HUES64 (cell line): ENCODE data around the gene BMF.

Experiments
- H3K27ac ChIP-seq: 2 replicates; pipeline ENCODE4 v1.7.0; 2013; ENCODE audit warnings: low read depth, low read length, inconsistent platforms
- H3K27me3 ChIP-seq: 2 replicates; pipeline ENCODE4 v1.6.1; 2013; ENCODE audit warnings: mild to moderate bottlenecking, low read length; ENCODE audit not compliant: insufficient read depth
- H3K36me3 ChIP-seq: 2 replicates; pipeline ENCODE4 v1.6.1; 2013; ENCODE audit warnings: mild to moderate bottlenecking, low read length; ENCODE audit not compliant: insufficient read depth
- H3K4me1 ChIP-seq: 2 replicates; pipeline ENCODE4 v1.6.1; 2013; ENCODE audit warnings: mild to moderate bottlenecking, low read length, moderate library complexity; ENCODE audit not compliant: insufficient read depth
- H3K4me3 ChIP-seq: 2 replicates; pipeline ENCODE4 v1.5.1; 2013; ENCODE audit warnings: mild to moderate bottlenecking, low read length, moderate library complexity
- H3K9ac ChIP-seq: 2 replicates; pipeline ENCODE4 v1.6.1; 2013; ENCODE audit warnings: mild to moderate bottlenecking, low read depth, low read length
- H3K9me3 ChIP-seq: 2 replicates; pipeline ENCODE4 v1.6.1; 2013; ENCODE audit warnings: low read depth, low read length; ENCODE audit not compliant: insufficient read depth
- WGBS: fragments of 150-250, 120-280 bp; methylation state at CpG from one replicate; pipeline ENCODE4 v1.1.7; 2013; ENCODE audit warnings: missing lambda C conversion rate; 5-methylcytosine and 5-hydroxymethylcytosine counted together

BMF gene

DNA sequence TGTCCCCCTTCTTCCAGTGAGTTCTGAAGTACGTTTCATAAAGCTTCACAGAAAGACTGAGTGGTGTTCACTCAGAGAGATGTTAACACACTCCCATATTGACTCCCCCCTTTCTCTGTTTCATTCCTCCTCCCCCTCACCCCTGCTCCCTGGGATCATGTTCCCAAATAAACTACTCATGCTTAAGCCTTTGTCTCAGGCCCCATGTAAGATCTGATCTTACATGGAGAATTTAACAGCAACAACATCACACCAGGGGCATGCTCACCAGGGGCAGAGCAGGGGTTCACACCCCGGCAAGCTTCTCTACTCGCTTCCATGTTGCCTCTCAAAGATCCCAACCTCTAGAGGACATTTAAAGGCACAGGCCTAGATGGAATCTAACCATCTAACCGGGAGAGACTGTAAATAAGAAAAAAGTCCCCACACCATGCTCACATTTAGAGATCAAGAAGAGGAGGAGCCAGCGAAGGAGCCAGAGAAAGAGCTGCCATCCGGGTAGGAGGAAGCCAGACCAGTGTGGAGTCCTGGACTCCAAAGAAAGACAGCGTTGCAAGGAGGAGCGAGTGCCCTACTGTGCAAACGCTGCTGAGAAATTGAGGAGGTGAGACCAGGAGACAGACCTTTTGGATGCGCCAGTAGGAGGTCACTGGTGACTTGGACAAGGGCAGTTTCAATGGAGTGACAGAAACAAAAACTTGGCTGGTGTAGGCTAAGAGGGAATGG is 48.3 kb downstream of the BMF start:
- Histone ChIP-seq H3K9ac (no peak overlapping the region), H3K9me3 (no peaks in the 10 kb centered on the region), H3K4me3 (no peak overlapping the region), H3K27ac (no peak overlapping the region), H3K4me1 (peaks cover 14% of the 10 kb centered on the region), H3K27me3 (no peaks in the 10 kb centered on the region), H3K36me3 (no peaks in the 10 kb centered on the region)
- WGBS: 90% methylated on average over 10 of the region's 10 CpGs

DNA sequence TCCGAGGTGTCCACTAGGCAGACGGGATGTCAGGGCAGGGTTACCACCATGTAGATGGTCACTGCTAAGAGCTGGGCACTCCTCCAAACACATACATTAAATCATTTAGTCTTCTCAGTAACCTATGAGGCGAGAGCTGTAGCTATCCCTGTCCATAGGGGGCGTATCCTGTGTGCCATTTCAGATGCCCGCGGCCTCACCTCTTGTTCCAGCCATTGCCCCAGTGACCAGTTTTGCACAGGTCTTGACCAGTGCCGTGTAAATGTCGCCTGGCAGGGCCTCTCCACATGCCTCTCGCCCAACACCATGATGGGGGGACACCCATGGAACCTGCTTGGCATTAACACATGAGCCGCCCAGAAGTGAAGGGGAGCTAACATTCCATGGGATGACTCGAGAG is 48.9 kb downstream of the BMF start:
- no peaks in the 10 kb centered on the region for H3K9me3 ChIP-seq
- H3K36me3 ChIP-seq: no peaks in the 10 kb centered on the region
- no peaks in the 10 kb centered on the region for H3K27me3 ChIP-seq
- H3K27ac ChIP-seq: no peak overlapping the region
- H3K4me1 ChIP-seq: peaks cover 13% of the 10 kb centered on the region
- H3K4me3 ChIP-seq: no peak overlapping the region
- WGBS: 92% methylated on average over 11 of the region's 11 CpGs
- no peak overlapping the region for H3K9ac ChIP-seq

DNA sequence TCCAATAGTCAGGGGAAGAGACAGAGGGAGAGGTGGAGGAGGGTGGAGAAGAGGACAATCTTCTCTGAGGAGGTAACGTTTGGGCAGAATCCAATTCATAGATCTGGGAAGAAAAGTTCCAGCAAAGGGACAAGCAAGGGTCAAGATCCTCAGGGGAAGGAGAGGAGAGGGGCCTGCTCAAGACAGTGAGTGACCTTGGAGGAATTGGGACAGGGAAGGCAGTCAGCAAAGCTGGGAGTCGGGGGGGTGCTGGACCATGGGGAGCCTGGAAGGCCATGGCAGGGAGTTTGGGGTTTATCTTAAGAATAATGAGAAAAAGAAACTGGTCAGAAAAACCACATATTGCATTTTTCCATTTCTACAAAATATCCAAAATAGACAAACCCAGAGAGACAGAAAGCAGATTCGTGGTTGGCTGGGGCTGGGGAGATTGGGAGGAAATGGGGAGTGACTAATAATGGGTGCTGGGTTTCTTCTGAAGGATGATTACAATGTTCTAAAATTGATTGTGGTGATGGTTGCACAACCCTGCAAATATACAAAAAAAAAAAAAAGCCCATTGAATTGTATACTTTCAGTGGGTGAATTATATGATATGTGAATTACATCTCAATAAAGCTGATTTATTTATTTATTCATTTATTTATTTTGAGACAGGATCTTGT is 50.1 kb downstream of the BMF start:
- WGBS: 90% methylated on average over 3 of the region's 3 CpGs
- H3K9ac ChIP-seq: no peak overlapping the region
- H3K36me3 ChIP-seq: no peaks in the 10 kb centered on the region
- peaks cover 2% of the 10 kb centered on the region for H3K4me1 ChIP-seq
- no peak overlapping the region for H3K27ac ChIP-seq
- H3K4me3 ChIP-seq: no peak overlapping the region
- H3K27me3 ChIP-seq: no peaks in the 10 kb centered on the region
- H3K9me3 ChIP-seq: no peaks in the 10 kb centered on the region

DNA sequence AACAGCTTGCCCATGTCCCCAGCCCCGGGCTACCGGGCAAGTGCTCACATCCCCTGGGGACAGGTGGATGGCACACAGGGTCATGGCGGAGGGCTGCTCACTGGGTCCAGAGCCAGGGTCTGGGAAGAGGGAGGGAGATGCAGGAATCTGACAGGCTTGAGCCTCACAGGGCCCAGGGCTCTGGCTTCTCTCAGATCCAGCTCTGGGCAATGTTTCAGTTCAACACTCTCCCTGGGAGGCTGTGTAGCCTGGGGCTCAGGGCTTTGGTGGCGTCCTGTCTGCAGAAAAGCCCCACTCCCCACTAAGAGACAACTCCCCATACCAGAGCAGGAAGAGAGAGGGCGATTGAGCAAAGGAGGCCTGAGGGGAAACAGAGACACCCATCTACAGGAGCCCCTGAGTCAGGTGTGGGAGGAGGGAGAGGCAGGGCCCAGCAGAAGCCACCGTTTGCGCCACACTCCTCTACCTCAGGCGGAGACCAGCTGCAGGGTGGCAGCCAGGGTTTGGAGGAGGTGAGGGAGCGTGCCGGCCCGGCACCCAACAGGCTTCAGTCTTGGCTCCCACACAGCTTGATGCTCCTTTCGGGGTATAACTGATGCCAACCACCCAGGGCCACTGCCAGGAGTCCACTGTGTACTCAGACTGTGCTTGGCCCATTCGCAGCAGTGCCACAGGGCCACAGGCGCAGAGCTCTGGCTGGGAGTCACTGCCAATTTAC is 52.9 kb downstream of the BMF start:
- Histone ChIP-seq H3K36me3 (no peaks in the 10 kb centered on the region), H3K27ac (no peak overlapping the region), H3K4me3 (no peak overlapping the region), H3K4me1 (peaks cover 6% of the 10 kb centered on the region; the same call in 1 of the 2 replicates), H3K9me3 (no peaks in the 10 kb centered on the region), H3K9ac (no peak overlapping the region; the same call in 1 of the 2 replicates), H3K27me3 (no peaks in the 10 kb centered on the region)
- WGBS: 93% methylated on average over 13 of the region's 14 CpGs

DNA sequence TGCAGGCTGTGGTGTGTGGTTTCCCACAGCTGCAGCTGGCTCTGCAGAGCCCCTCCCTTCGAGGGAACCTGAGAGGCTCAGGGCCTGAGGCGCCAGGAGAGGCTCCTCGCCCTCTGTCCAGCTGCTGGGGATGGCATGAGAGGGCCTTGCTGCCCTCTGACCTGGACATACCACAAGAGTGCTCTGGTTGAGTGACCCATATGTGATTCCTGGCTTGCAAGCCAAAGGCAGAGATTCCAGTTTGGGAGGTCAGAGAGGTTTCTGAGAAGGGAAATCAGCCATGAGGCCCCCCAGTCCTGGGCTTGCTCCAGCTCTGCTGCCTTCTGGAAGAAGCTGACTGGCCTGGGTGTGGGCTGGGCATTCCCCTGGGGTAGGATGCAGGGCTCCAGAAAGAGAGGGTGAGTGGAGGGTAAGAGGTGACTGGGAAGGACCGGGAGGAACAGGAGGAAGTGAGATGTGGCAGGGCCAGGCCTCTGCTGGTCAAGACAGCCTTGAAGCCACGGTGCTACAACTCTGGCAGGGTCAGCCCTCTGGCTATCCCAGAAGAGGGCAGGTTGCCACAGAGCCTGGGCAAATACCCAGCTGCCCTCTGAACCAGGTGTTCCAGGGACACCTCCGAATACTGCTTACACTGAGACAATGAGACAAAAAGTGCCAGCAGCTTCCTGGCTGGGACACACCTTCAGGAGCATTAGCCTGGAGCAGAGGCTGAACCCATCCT is 53.7 kb downstream of the BMF start:
- H3K9me3 ChIP-seq: no peaks in the 10 kb centered on the region
- no peak overlapping the region for H3K27ac ChIP-seq
- no peak overlapping the region for H3K4me3 ChIP-seq
- WGBS: 84% methylated on average over 6 of the region's 6 CpGs
- no peaks in the 10 kb centered on the region for H3K27me3 ChIP-seq
- H3K4me1 ChIP-seq: peaks cover 6% of the 10 kb centered on the region; the same call in 1 of the 2 replicates
- H3K36me3 ChIP-seq: no peaks in the 10 kb centered on the region
- no peak overlapping the region; the same call in 1 of the 2 replicates for H3K9ac ChIP-seq

DNA sequence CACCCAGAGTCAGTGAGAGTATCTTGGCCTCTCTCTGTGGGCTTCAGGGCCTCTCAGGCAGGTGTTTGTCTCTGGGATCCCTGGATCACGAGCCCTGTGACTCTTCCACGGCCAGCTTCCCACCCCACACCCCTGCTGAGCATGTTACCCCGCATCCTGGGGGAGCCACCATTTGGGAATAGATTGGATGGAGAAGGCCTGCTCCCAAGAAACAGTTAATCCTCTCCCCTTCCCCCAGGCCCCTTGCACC is 54.1 kb downstream of the BMF start:
- no peaks in the 10 kb centered on the region for H3K9me3 ChIP-seq
- no peaks in the 10 kb centered on the region for H3K27me3 ChIP-seq
- peaks cover 6% of the 10 kb centered on the region; the same call in 1 of the 2 replicates for H3K4me1 ChIP-seq
- no peak overlapping the region for H3K27ac ChIP-seq
- 69% methylated on average over 2 of the region's 3 CpGs for WGBS
- H3K9ac ChIP-seq: no peak overlapping the region
- no peaks in the 10 kb centered on the region for H3K36me3 ChIP-seq
- H3K4me3 ChIP-seq: no peak overlapping the region

DNA sequence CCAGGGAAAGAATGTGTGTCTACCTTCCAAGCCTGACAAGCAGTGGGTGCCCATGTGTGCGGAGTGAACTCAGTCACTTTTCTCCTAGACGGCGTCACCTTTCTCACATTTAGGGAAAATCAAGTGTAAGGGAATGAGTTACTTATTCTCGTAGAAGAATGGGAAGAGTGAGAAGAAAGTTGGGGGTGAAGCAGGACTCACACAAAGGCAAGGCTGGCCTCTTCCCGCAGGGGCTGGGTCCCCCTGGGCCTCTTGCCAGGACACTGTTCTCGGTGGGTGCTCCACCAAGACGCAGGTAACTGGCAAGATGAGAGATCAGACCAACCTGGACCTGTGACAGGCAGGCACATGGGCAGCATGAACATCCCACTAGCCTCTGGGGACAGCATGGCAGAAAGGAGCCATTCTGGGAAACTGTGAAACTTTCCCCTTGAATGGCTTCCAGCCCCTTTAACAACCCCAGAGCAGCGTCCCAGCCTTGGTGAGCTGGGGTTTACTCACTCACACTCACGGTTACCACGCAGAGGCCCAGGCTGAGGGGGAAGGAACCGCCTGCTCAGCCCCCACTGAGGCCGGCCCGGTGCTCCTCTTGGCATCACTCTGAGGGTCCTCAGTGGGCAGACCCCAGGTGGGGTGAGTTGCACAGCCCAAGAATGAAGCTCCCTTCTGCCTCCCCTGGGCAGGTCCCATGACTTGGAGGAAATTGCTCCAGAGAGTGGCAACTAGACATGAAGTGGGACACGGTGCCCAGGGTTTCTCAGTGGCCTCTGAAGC is 54.7 kb downstream of the BMF start:
- H3K4me3 ChIP-seq: no peak overlapping the region
- H3K4me1 ChIP-seq: peaks cover 6% of the 10 kb centered on the region; the same call in 1 of the 2 replicates
- no peaks in the 10 kb centered on the region for H3K36me3 ChIP-seq
- WGBS: 92% methylated on average over 14 of the region's 14 CpGs
- no peaks in the 10 kb centered on the region for H3K9me3 ChIP-seq
- no peak overlapping the region for H3K9ac ChIP-seq
- no peak overlapping the region for H3K27ac ChIP-seq
- no peaks in the 10 kb centered on the region for H3K27me3 ChIP-seq

DNA sequence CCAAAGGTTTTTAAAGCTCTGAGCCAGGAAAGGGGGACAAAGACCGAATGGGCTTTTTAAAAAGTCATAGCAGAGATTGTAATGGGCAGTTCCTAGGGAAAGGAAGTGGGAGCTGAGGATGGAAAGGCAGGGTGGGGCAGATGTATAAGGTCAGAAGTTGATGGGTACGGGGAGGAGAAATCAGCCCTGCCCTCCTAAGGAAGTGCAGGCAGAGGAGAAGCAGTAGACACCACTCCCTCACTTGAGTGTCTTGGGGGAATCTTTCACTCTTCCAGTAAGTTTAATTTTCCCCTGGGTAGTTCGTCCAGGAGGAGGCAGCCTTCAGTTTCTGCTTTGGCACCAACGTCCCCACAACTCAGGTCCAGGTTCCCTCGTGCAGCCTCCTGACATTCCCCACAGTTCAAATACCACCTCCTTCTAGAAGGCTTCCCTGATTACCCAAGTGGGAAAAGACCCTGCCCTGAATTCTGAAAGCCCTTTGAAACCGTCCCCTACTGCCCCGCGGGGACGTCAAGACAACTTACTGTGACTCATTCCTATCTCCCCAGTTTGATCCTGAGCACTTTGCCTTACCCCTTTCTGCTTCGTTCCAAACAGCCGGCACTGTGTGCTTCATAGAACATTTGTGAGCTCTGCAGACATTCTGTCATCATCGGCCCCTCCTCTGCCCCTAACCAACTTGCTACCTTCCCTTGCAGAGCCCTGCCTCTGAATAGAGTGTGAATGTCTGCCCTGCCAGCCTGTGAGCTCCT is 55.4 kb downstream of the BMF start:
- H3K9ac ChIP-seq: no peak overlapping the region
- H3K36me3 ChIP-seq: no peaks in the 10 kb centered on the region
- no peaks in the 10 kb centered on the region for H3K9me3 ChIP-seq
- no peaks in the 10 kb centered on the region for H3K27me3 ChIP-seq
- WGBS: 67% methylated on average over 12 of the region's 12 CpGs
- no peak overlapping the region for H3K4me3 ChIP-seq
- no peak overlapping the region for H3K27ac ChIP-seq
- H3K4me1 ChIP-seq: peaks cover 6% of the 10 kb centered on the region; the same call in 1 of the 2 replicates

DNA sequence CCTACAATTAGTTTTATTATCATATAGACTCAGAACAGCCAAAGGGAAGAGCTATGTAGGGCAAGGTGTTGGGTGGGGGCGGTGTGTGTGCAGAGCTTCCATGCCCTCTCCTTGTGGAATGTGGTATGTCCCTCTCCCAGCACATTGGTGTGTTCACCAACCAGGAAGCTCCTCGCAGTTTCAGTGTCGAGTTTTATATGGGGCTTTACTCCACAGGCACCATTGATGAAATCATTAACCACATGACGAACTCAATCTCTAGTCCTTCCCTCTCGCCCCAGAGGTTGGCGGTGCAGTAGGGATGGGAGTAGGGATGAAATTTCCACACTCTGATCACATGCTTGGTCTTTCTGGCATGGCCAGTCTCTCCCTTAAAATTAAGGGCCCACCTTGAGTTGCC is 56.1 kb downstream of the BMF start:
- no peak overlapping the region for H3K27ac ChIP-seq
- H3K9me3 ChIP-seq: no peaks in the 10 kb centered on the region
- WGBS: 93% methylated on average over 4 of the region's 6 CpGs
- no peaks in the 10 kb centered on the region for H3K27me3 ChIP-seq
- H3K4me1 ChIP-seq: peaks cover 8% of the 10 kb centered on the region; the same call in 1 of the 2 replicates
- no peak overlapping the region for H3K4me3 ChIP-seq
- H3K9ac ChIP-seq: no peak overlapping the region
- no peaks in the 10 kb centered on the region for H3K36me3 ChIP-seq
